Chondrocyte (in vitro differentiated cells): ENCODE results near the gene ELF1. TPM values are rescaled to one million over a fixed set of nuclear protein-coding genes. Genes with fewer than 3 reads are reported as not detected.
A peak's percentile ranks its signal among the peaks of the same experiment; 100 is the strongest.
"Not testable (repeated sequence)": the region's sequence is repeated elsewhere in the genome, so short reads cannot be mapped to it uniquely, and the experiment has no call there.

Experiments used
- DNase-seq: peaks from one replicate; pipeline ENCODE4 v3.0.0; 2021; ENCODE audit warnings: mixed read lengths, low spot score
- H3K27ac Mint-ChIP-seq: one replicate; pipeline ENCODE4 v1.8.0; 2021; ENCODE audit warnings: mild to moderate bottlenecking, moderate library complexity, mixed read lengths; ENCODE audit not compliant: unreplicated experiment
- H3K27me3 Mint-ChIP-seq: 2 replicates; pipeline ENCODE4 v1.8.0; 2021; ENCODE audit warnings: low read depth, mixed read lengths
- H3K36me3 Mint-ChIP-seq: 2 replicates; pipeline ENCODE4 v1.8.0; 2021; ENCODE audit warnings: low read depth, mixed read lengths
- H3K4me1 Mint-ChIP-seq: 2 replicates; pipeline ENCODE4 v1.8.0; 2021; ENCODE audit warnings: low read depth, mild to moderate bottlenecking, mixed read lengths
- H3K4me3 Mint-ChIP-seq: one replicate; pipeline ENCODE4 v1.8.0; 2021; ENCODE audit warnings: mild to moderate bottlenecking, moderate library complexity, mixed read lengths; ENCODE audit not compliant: unreplicated experiment
- H3K9me3 Mint-ChIP-seq: 2 replicates; pipeline ENCODE4 v1.8.0; 2021; ENCODE audit warnings: low read depth, mixed read lengths
- total RNA-seq: library from RNA; stranded (reverse); gene quantifications from 3 replicates; pipeline ENCODE4 v1.2.1, GENCODE V29; 2021
- TF ChIP-seq, protein P1 (sequence below): fragments of 200-600 bp; sonication (generic); IDR thresholded peaks from 2 replicates; pipeline ENCODE4 v1.5.0; 2021; ENCODE audit warnings: antibody characterized with exemption, mild to moderate bottlenecking, moderate library complexity

Gene ELF1
- total RNA-seq, 1 donor from 2014 or later: 45.8 TPM

DNA sequence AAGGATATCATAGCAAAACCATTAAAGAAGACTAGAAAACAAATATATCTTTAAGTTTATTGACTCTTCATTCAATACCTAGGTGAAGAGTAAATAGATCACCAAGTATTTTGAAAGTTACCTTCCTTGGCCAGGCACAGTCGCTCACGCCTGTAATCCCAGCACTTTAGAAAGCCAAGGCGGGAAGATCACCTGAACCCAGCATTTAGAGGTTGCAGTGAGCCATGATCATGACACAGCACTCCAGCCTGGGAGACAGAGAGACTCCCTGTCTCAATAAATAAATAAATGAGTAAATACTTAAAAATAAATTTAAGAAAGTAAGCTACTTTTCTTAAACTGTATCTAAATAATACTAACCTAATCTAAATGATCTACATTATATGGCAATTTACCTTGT, 33.3 kb upstream of the ELF1 start:
- no peak for DNase-seq
- H3K9me3 Mint-ChIP-seq: peaks cover 9% of the 10 kb centered on the region
- H3K27me3 Mint-ChIP-seq: no peaks in the 10 kb centered on the region
- H3K27ac Mint-ChIP-seq: peak overlapping the region; percentile 54
- TF ChIP-seq, protein P1, sequence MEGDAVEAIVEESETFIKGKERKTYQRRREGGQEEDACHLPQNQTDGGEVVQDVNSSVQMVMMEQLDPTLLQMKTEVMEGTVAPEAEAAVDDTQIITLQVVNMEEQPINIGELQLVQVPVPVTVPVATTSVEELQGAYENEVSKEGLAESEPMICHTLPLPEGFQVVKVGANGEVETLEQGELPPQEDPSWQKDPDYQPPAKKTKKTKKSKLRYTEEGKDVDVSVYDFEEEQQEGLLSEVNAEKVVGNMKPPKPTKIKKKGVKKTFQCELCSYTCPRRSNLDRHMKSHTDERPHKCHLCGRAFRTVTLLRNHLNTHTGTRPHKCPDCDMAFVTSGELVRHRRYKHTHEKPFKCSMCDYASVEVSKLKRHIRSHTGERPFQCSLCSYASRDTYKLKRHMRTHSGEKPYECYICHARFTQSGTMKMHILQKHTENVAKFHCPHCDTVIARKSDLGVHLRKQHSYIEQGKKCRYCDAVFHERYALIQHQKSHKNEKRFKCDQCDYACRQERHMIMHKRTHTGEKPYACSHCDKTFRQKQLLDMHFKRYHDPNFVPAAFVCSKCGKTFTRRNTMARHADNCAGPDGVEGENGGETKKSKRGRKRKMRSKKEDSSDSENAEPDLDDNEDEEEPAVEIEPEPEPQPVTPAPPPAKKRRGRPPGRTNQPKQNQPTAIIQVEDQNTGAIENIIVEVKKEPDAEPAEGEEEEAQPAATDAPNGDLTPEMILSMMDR: no peak
- H3K36me3 Mint-ChIP-seq: peaks cover 11% of the 10 kb centered on the region
- H3K4me3 Mint-ChIP-seq: no peak overlapping the region
- peaks cover 61% of the 10 kb centered on the region for H3K4me1 Mint-ChIP-seq

DNA sequence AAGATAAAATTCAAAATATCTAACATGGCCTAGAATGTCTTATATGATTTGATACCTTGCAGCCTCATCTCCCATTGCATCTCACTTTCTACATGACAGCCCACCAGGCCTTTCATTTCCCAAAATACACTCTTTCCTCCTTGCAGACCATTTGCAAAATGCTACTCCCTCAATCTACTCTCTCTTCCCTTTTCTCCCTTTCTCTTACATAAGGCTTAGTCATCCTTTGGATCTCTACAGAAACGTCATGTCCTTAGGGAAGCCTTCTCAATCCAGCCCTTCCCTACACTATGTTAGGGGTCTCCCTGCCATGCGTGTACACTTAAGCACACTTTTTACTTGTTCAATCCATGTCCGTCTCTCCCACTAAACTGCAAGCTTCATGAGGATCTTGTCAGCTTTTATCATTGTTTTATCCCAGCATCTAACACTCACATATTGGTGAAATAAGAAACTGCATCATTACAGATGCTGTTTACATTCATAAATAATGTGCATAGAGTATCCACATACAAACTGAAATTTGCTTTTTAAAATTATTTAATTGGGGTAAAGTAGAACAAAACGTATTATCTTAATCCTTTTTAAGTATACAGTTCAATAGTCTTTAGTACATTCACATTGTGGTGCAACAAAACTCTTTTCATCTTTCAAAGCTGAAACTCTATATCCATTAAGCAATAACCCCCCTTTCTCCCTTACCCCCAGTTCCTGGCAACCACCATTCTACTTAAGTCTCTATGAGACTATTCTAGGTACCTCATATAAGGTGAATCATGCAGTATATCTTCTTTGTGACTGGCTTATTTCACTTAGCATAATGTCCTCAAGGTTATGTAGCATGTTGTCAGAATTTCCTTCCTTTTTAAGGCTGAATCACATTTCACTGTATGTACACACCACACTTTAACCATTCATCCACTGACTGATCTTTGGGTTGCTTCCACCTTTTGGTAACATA, 30.6 kb upstream of the ELF1 start:
- Mint-ChIP-seq H3K9me3 (peaks cover 20% of the 10 kb centered on the region), H3K4me1 (peaks cover 36% of the 10 kb centered on the region), H3K4me3 (no peak overlapping the region), H3K27ac (no peak overlapping the region), H3K27me3 (no peaks in the 10 kb centered on the region), H3K36me3 (peaks cover 19% of the 10 kb centered on the region)
- no peak for DNase-seq
- TF ChIP-seq, protein P1: no peak

DNA sequence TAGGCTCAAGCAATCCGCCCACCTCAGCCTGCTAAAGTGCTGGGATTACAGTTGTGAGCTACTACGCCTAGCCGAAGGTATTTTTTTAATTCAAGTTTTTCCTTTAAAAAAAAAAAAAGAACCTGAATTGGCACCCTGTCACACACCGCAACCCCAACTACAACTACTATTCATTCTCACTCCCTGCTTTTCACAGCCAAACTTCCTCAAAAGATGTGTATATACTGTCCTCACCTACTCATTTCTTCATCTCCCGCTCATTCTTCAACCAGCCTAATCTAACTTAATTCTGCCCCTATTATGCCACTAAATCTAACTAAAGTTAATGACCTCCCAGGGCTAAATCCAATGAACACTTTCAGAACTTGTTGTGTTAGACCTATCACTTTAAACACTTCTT, 29.5 kb upstream of the ELF1 start:
- Mint-ChIP-seq H3K27ac (no peak overlapping the region), H3K4me1 (peaks cover 25% of the 10 kb centered on the region), H3K36me3 (peaks cover 19% of the 10 kb centered on the region), H3K9me3 (peaks cover 20% of the 10 kb centered on the region), H3K27me3 (no peaks in the 10 kb centered on the region), H3K4me3 (no peak overlapping the region)
- DNase-seq: no peak
- TF ChIP-seq, protein P1: no peak

DNA sequence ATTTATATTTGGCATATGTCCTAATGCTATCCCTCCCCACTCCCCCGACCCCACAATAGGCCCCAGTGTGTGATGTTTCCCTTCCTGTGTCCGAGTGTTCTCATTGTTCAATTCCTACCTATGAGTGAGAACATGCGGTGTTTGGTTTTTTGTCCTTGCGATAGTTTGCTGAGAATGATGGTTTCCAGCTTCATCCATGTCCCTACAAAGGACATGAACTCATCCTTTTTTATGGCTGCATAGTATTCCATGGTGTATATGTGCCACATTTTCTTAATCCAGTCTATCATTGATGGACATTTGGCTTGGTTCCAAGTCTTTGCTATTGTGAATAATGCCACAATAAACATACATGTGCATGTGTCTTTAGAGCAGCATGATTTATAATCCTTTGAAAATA, 23.3 kb upstream of the ELF1 start:
- H3K27me3 Mint-ChIP-seq, DNase-seq, H3K4me3 Mint-ChIP-seq, H3K36me3 Mint-ChIP-seq, H3K27ac Mint-ChIP-seq: not testable (repeated sequence)
- peaks cover 11% of the 10 kb centered on the region for H3K9me3 Mint-ChIP-seq
- H3K4me1 Mint-ChIP-seq: peaks cover 17% of the 10 kb centered on the region

DNA sequence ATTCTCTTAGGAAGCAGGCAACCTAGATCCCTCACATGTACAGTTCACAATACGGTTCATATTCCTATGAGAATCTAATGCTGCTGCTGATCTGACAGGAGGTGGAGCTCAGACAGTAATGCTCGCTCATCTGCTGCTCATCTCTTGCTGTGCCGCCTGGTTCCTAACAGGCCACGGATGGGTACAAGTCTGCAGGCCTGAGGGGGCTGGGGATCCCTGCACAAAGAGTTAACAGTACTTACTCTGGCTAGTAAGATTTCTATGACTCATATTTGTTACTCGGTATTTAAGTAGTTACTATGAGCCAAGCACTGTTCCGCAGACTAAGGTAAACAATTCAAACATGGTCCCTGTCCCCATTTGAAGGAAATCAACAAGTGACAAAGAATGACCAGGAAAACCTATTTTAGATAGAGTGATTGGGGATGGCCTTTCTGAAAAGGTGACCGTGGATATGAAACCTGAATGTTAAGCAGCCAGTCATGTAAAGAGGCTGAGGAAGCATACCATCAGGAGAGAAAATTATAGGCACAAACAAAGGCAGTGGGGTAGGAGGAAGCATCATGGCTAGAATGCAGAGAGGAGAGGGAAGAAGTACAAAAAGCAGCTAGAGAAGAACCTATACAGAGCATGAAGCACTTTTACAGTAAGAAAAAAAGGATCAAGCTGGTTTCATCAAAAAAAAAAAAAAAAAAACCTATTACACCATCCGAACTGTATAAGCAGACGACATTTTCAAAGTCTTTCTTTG, 21.6 kb upstream of the ELF1 start:
- H3K27ac Mint-ChIP-seq: peak overlapping the region; percentile 57
- H3K27me3 Mint-ChIP-seq: no peaks in the 10 kb centered on the region
- H3K4me3 Mint-ChIP-seq: no peak overlapping the region
- H3K4me1 Mint-ChIP-seq: peaks cover 17% of the 10 kb centered on the region
- peaks cover 3% of the 10 kb centered on the region for H3K36me3 Mint-ChIP-seq
- DNase-seq: no peak
- TF ChIP-seq, protein P1: no peak
- H3K9me3 Mint-ChIP-seq: peaks cover 6% of the 10 kb centered on the region
